ENCODE results near the gene ACSF3.
"Not testable (repeated sequence)": the region's sequence is repeated elsewhere in the genome, so short reads cannot be mapped to it uniquely, and the experiment has no call there.

The ACSF3 gene

DNA sequence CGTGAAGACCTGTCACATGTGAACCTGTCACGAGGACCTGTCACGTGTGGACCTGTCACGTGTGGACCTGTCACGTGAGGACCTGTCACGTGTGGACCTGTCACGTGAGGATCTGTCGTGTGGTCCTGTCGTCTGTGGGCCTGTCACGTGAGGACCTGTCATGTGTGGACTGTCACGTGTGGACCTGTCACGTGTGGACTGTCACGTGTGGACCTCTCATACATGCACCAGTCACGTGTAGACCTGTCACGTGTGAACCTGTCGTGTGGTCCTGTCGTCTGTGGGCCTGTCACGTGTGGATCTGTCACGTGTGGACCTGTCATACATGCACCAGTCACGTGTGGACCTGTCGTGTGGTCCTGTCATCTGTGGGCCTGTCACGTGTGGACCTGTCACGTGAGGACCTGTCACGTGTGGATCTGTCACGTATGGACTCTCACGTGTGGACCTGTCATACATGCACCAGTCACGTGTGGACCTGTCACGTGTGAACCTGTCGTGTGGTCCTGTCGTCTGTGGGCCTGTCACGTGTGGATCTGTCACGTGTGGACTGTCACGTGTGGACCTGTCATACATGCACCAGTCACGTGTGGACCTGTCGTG lies 19.5 kb upstream of the ACSF3 start:
- DNase-seq: not testable (repeated sequence)

GRCh38 chr16:89074803-89075688 lies 18.6 kb upstream of the ACSF3 start:
- DNase-seq: no peak

- DNase-seq: no peak
These were observed 17.5 kb upstream of the ACSF3 start for GRCh38 chr16:89076159-89076558.

GRCh38 chr16:89077076-89077475 lies 16.6 kb upstream of the ACSF3 start:
- DNase-seq: no peak

DNA sequence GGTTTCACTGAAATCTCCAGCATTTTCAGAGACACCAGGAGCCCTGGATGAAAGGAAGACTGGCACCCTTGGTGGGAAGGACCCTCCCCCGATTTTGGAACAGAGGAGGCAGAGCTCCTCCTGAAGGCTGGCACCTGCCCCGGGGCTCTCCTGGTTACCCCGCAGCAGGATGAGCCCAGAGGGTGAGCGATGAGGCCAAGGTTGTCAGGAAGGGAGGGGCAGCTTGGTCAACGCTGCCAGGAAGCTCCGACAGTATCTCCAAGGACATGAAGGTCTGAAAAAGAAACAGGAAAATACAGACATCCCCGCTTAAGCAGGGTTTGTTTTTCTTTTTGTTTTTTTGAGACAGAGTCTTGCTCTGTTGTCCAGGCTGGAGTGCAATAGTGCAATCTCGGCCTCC lies 15.5 kb upstream of the ACSF3 start:
- no peak for DNase-seq

DNA sequence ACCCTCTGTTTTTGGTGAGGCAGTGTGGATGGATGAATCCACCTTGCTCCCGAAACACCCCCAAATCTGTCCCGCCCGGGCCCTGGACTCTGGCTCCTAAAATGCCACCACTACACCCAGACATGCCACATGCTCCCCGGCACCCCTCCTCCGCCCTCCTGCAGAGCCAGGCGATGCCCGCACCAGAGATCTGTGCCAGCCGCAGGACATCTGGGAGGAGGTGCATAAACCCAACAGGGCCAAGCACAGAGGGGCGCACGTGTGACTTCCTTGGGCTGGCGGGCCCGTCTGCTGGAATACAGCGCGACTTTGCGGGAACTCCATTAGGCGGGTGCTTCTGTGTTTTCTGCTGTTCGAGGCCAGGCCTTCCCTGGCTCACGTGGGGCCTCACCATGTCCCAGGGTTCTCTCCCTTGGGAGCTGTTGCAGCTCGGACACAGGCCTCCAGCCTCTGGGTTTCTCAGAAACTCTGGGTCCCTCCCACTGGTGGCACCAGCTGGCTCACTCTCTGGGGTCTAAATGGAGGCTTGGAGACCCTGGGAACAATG lies 14.1 kb upstream of the ACSF3 start:
- DNase-seq: no peak

GRCh38 chr16:89080196-89080853 lies 13.3 kb upstream of the ACSF3 start:
- peak; percentile 69 for DNase-seq

DNA sequence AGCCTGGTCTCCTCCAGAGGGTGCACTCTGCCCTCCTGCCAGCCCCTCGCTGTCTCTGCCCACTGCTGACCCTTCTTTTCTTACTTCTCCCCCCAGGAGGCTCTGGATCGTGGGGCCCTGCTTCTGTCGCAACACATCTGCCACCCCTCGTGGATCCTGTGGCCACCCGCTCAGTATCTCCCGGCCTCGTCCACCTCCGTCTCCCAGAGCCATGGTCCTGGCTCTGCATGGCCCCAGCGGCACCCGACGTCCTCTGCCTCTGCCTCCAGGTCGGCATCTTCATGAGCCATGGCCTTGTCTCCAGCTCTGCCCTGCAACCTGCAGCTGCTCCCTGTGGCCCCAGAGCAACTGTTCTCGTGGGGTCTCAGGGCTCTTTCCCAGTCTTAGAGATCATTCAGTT lies 12.1 kb upstream of the ACSF3 start:
- no peak for DNase-seq

DNA sequence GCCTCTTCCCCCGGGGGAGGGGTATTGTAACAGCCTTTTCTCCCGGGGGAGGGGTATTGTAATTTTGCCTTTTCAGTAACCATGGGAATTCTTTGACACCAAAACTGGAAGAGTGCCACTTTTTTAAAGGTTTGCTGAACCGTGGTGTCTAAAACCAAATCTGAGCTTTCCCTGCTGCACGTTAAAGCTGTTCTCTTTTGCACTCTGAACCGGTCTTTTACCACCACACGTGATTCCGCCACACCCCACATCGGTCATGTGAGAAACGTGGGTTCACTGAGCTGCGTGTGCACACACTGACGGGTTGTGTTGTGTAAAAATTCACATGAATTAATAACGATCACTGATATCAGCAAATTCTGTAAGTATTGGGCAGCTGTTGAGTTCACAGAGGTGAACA lies 9.2 kb upstream of the ACSF3 start:
- DNase-seq: no peak

DNA sequence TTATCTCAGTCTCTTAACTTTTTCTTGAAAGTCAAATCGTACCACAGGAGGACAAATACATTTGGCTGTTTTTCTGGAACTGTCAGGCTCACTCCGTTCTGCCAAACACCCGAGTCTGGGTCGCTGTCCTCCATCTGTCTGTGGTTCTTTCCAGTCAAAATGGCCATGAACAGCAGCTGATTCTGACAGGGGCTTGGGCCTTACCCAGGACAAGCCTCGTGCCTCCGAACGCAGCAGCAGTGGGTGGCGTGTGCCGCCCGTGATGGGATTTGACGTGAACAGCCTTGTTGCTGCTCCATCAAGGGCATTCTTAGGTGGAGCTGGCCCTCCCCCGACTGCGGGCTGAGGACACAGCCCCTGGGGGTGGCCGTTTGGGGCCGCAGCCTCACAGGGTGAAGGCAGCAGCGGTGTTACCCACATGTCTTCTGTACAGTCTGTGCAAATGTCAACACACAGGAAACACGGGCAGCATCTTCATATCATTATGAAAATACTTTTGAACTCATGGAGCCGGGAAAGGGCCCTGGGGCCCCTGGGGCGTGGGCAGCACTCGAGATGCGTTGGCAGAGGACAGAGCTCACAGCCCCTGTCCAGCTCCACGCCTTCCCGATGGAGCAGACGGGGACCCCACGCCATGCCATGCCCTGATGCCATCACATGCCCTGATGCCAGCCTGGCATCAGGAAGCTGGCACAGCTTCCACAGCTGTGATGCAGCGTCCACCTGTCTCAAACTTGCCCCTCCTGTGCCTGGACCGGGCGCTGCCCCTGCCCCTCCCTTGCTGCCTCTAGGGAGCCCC lies 8.6 kb upstream of the ACSF3 start:
- DNase-seq: no peak

DNA sequence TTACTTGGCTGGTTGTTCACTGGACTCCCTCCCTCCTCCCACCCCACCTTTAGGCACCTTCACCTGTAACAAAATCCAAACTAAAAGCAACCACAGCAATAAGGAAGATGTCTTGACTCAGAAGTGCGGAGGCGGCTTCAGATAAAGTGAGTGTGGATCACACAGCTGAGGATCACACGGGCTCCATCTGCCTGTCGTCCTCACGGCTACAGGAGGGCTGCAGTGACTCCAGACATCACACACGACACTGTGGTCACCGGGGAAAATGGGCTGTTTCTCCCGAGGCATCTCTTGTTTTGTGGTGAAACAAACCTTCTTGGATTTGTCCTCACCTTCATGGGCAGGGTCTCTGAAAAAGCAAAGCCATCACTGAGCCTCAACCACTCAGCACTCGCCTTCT lies 7.9 kb upstream of the ACSF3 start:
- no peak for DNase-seq

DNA sequence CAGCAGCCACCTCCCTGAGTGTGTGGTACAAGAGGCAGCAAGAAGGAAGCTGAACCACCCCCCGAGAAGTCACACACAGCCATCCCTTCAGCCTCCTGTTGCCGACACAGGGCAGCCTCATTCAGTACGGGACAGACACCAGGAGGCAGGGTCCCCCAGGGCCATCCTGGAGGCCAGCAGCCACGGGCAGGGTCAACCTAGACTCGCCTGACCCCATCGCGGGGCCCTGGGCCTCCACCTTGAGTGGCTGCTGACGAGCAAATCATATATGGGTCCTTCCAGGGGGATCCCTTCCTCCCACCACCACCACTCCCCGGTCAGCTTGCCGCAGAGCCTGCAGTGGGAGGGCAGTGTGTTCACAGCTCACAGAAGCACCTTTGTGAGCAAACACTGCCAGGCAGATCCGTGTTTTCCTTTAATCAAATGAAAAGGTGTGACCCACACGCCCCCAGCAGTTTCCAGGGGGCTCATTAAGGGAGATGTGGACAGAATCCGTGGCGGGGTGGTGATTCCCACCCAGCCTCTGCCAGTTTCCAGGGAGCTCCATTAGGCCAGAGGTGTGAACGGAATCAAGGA lies 5.6 kb upstream of the ACSF3 start:
- DNase-seq: no peak

GRCh38 chr16:89089120-89089519 lies 4.5 kb upstream of the ACSF3 start:
- DNase-seq: no peak

DNA sequence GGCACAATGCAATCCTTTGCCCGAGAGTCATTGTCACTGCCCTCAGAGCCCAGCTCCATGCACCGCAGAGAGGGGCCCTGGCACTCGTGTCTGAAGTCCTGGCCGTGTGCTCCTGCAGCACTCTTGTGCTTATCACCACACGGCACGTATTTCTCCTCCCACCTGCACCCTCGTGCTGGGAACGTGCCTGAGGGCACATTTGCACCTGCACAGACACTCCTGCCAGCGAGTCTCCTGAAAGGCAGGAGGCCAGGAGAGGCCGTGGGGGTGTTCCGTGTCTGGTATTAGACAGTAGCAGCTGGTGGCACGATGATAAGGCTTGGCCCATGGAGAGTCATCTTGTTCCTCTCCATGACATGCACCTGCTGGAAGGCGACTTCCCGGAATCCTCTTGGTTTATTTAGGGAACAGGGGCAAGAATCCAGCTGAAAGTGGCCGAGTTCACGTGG lies 3.4 kb upstream of the ACSF3 start:
- DNase-seq: no peak

DNA sequence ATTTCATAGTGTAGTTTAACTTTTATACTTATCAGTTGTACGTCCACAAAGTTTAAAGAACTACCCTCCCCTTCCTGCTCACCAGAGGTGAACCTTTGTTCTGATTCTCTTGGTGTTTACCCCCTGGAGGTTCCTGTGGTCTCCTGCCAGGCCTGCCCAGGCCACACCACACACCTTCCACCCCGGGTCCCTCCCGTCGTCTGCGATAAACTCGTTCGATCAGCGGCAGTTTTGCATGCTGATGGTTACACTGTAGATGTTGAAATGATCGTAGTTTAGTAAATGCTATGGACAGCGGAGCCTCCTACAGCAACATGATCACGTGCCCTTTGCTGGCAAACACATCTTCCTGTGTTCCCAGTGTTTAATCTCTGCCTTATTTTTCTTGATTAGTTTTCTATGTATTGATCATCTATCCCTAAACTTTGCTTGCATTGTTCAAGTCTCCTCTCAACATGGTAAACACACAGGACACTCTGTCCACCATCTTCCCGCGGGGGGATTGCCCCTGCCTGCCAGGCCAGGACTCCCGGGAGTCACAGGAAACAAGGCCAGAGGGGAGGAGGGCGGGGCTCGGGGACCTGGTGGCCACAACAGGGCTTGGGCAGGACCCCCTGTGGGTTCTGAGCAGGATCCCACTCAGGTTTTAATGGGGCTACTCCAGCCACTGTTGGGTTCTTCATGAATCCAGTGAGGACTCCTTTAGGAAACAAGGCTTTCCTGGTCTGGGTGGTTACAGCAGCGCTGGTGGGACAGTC lies 2.8 kb upstream of the ACSF3 start:
- no peak for DNase-seq

- no peak for DNase-seq
These were observed 1.6 kb upstream of the ACSF3 start for GRCh38 chr16:89092013-89092412.

GRCh38 chr16:89093252-89093601 lies 425 bp upstream of the ACSF3 start:
- DNase-seq: not testable (repeated sequence)

GRCh38 chr16:89094252-89094879 lies 714 bp downstream of the ACSF3 start:
- DNase-seq: no peak

- no peak for DNase-seq
These were observed 1.2 kb downstream of the ACSF3 start for GRCh38 chr16:89094880-89095258.

DNA sequence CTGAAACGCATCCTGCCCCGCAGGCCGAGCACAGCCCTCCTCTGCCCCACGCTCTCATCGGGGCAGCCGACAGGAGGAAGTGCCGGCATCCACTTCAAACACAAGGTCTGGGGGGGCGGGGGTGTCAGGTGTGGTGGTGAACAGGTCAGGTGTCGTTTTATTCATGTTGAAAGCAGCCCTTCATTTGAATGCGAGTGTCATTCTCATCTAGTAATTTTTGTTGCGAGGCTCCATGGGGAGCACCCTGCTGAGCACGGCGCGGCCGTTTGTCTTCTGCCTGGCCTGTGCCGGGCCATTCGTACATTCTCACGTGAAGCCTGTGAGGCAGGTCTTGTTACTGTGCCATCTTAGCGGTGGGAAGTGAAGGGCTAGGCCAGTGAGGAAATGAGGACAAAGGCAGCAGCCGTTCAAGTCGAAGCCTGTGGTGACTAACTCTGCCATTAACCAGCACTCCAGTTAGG lies 1.9 kb downstream of the ACSF3 start:
- DNase-seq: no peak
